GM18867 (cell line): Measurements from ENCODE around the gene CEP43.

ENCODE experiments used
- ATAC-seq: cut with Tn5 transposase; IDR thresholded peaks from one replicate; pipeline ENCODE4 v1.9.1; 2021; ENCODE audit warnings: mild to moderate bottlenecking, moderate library complexity; ENCODE audit not compliant: unreplicated experiment

The CEP43 gene, protein sequence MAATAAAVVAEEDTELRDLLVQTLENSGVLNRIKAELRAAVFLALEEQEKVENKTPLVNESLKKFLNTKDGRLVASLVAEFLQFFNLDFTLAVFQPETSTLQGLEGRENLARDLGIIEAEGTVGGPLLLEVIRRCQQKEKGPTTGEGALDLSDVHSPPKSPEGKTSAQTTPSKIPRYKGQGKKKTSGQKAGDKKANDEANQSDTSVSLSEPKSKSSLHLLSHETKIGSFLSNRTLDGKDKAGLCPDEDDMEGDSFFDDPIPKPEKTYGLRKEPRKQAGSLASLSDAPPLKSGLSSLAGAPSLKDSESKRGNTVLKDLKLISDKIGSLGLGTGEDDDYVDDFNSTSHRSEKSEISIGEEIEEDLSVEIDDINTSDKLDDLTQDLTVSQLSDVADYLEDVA

GRCh38 chr6:166999145-166999883 lies at the start of gene CEP43:
CEP43 (plus strand) TSS chr6:166999397; CDS start chr6:166999413, 16 bp downstream.
- ATAC-seq, result peak; percentile 90

GRCh38 chr6:166949528-166950442 lies 49.4 kb upstream of the CEP43 start:
- peak; percentile 9 for ATAC-seq

DNA sequence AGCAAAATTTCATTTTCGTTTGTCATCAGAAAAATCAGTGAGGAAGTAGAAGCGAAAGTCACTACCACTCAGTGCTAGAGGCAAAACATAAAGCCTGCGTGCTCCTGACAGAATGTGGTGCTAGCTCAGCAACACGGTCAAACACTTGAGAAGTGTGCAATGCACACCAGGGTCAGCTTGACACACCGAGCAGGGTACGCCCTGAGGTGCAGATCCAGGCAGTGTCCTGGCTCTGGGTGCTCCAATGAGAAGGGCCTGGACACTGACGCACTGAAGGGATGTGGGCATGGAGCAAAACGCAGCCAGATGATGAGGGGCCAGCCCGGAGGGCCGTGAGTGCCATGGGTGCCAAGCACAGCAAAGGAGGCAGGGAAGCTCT lies 48.8 kb upstream of the CEP43 start:
- peak; percentile 57 for ATAC-seq

- ATAC-seq, result peak; percentile 83
Measured at GRCh38 chr6:166950892-166951669, 48.1 kb upstream of the CEP43 start.

DNA sequence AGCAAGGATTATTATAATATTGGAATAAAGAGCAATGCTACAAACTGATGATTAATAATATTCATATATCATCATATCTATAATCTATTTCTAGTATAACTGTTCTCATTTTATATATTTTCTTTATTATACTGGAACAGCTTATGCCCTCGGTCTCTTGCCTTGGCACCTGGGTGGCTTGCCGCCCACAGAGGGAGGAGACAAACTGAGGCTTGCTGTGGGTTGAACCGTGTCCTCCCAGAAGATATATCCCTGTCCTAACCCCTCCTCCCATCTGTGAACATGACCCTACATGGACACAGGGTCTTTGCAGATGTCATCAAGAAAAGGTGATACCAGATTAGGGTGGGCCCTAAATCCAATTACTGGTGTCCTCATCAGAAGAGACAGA lies 47.5 kb upstream of the CEP43 start:
- ATAC-seq, result no peak

DNA sequence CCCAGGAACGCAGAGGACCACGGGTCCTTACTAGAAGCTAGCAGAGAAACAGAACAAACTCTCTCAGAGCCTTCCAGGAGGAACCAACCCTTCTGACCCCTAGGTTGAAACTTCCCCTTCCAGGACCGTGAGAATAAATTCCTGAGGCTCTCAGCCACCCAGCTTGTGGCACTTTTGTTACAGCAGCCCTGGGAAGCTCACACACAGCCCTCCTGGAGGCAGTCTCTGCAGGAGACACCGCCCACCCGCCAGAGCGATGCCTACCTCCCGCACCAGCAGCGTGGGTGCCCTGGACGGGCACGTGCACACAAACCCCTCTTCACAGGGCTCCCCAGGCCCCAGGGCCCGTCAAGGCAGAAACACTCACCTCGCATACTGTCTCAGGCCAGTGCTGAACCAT lies 47.1 kb upstream of the CEP43 start:
- no peak for ATAC-seq

GRCh38 chr6:166952567-166953486 lies 46.4 kb upstream of the CEP43 start:
- no peak for ATAC-seq

DNA sequence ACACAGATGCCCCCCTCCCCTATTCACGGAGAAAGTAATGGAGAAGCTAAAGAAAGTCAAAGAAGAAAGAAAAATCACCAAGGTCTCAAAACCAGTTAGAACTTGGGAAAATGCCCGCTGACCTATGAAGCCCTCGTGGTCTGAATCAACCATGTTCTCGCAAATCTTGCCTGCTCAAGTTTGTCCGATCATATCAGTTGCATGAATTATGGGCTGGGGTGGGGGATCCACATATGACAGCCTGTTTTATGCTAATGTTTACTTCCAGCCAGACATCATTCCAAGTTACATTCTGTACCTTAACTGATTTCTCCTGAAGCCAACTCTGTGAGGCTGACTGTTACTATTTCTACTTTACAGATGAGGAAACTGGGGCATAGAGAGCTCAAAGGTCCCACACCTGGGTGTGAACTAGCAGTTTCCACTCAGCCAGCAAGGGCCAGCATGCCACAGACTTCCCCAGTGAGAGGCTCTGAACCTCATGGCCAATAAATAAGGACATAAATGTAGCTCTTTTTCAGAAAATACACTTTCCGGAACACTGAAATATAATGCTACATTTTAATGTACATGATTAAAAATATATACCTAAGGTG lies 45.0 kb upstream of the CEP43 start:
- no peak for ATAC-seq

DNA sequence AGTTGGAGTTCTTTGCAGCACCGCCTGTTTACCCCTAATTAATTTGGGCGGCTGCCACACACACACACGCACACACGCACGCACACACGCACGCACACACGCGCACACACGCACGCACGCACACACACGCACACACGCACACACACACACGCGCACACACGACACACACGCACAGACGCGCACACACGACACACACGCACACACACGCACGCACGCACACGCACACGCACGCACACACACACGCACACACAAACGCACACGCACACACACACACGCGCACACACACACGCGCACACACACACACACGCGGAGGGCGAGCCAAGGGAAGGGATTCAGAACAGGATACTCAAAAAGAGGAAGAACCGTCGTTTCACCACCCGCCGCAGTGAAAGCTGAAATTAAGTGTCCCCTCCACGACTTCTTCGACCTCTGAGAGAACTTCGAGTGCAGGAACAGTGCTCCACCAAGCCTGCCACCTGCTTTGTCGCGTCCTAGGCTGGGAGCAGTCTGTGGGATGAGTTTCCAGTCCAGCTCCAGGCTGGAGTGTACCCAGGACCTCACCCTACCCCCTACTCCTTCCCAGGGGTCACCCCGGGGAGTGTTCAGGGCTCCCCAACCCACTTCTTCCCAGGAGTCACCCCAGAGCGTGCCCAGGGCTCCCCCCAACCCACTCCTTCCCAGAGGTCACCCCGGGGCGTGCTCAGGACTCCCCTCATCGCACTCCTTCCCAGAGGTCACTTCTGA lies 43.9 kb upstream of the CEP43 start:
- no peak for ATAC-seq

- peak; percentile 13 for ATAC-seq
Measured at GRCh38 chr6:166955865-166956443, 43.2 kb upstream of the CEP43 start.

GRCh38 chr6:166956444-166957086 lies 42.6 kb upstream of the CEP43 start, which contains the start of gene RNASET2:
RNASET2 (minus strand) TSS chr6:166956550; CDS start chr6:166956182, 368 bp downstream.
- ATAC-seq, result peak; percentile 84

GRCh38 chr6:166957087-166957804 lies 42.0 kb upstream of the CEP43 start:
- peak; percentile 27 for ATAC-seq

DNA sequence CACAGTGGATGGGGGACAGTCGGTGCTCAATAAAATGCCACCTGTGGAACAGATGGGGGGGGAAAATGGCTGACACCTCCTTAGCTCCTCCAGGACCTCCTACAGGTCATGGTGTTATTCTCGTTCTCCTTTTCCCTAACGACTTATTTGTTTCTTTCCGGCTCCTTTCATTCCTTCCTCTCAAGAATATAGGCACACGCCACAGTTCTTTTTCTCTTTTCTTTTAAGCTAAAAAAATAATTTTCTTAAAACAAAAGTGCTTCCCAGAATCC lies 41.5 kb upstream of the CEP43 start:
- no peak for ATAC-seq

- no peak for ATAC-seq
Measured at GRCh38 chr6:166958926-166959861, 40.0 kb upstream of the CEP43 start.

GRCh38 chr6:166959911-166960608 lies 39.1 kb upstream of the CEP43 start:
- no peak for ATAC-seq
